Astrocyte (in vitro differentiated cells and primary cell): ENCODE data around the gene SOX3.

Experiments used
- CTCF ChIP-seq: IDR thresholded peaks from 2 replicates; pipeline ENCODE4 v1.5.1; 2011; ENCODE audit warnings: low read depth, mild to moderate bottlenecking, inconsistent platforms, low read length, moderate library complexity; ENCODE audit not compliant: insufficient read depth
- EZH2 ChIP-seq: IDR thresholded peaks from 2 replicates; pipeline ENCODE4 v1.6.1; 2012; ENCODE audit warnings: mild to moderate bottlenecking, low read length, inconsistent platforms; ENCODE audit not compliant: insufficient read depth

GRCh38 chrX:140501321-140501720 is 3.5 kb downstream of the SOX3 start:
- TF ChIP-seq CTCF (no peak), EZH2 (no peak)
